BLaER1 treated with 17β-estradiol and CSF1 and Interleukin-3, amounts not matched to agents 10 nM and 100 nM (cell line): ENCODE results near the gene PNMA8C.
"Not testable (repeated sequence)": the region's sequence is repeated elsewhere in the genome, so short reads cannot be mapped to it uniquely, and the experiment has no call there.

Source experiments
- H3K27ac ChIP-seq, 11 experiments: shearing (Covaris generic); formaldehyde crosslinking; 2 replicates each; pipeline ENCODE4 v1.8.1; 2022
- H3K27me3 ChIP-seq, 11 experiments: shearing (Covaris generic); formaldehyde crosslinking; 2 replicates each; pipeline ENCODE4 v1.8.1; 2022
- H3K36me3 ChIP-seq, 11 experiments: shearing (Covaris generic); formaldehyde crosslinking; 2 replicates each; pipeline ENCODE4 v1.8.1; 2022
- H3K4me1 ChIP-seq, 10 experiments: shearing (Covaris generic); formaldehyde crosslinking; 2 replicates each; pipeline ENCODE4 v1.8.1; 2022
- H3K4me2 ChIP-seq, 11 experiments: shearing (Covaris generic); formaldehyde crosslinking; 2 replicates each; pipeline ENCODE4 v1.8.1; 2022
- H3K4me3 ChIP-seq, 10 experiments: shearing (Covaris generic); formaldehyde crosslinking; 2 replicates each; pipeline ENCODE4 v1.8.1; 2022
- H3K9ac ChIP-seq, 11 experiments: shearing (Covaris generic); formaldehyde crosslinking; 2 replicates each; pipeline ENCODE4 v1.8.1; 2022
- H3K9me3 ChIP-seq, 11 experiments: shearing (Covaris generic); formaldehyde crosslinking; replicated peaks in 1 of 11; 2 replicates each; pipeline ENCODE4 v1.8.1; 2022
- H4K20me1 ChIP-seq, 11 experiments: shearing (Covaris generic); formaldehyde crosslinking; 2 replicates each; pipeline ENCODE4 v1.8.1; 2022
- Cebpa-rat ChIP-seq, 11 experiments: shearing (Covaris generic); IDR thresholded peaks; 2 replicates each; pipeline ENCODE4 v1.8.1; 2022

The PNMA8C gene

DNA sequence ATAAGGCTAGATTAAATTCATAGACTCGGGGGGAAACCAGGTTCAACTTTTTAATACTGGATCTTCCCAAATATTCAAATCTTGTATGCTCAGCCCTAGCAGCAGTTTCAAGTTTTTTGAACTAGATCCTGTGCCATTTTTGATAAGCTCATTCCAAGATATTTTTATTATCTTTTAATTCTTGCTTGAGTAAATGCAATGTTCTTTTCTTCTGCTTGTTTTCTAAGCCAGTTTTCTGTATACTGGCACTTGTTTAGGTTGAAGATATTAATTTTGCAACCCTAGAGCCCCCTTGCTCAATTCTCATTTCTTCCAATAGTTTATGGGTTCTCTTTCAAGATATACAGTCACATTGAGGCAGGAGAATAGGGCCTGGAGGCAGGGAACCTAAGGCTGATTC is 13.1 kb upstream of the PNMA8C start:
- no peak for TF ChIP-seq Cebpa-rat (IDR thresholded peaks at IDR 0.05)
- no peak overlapping the region for H3K27ac ChIP-seq
- H3K36me3 ChIP-seq: no peaks in the 10 kb centered on the region
- no peak overlapping the region for H3K4me2 ChIP-seq
- no peaks in the 10 kb centered on the region for H4K20me1 ChIP-seq
- no peak overlapping the region for H3K4me3 ChIP-seq
- H3K9me3 ChIP-seq: no peaks in the 10 kb centered on the region
- no peaks in the 10 kb centered on the region for H3K27me3 ChIP-seq
- peaks cover 0 to 10% (median 4%) of the 10 kb centered on the region in 10 experiments; a peak in 10 of 20 replicates for H3K4me1 ChIP-seq
- H3K9ac ChIP-seq: no peak overlapping the region

GRCh38 chr19:46435689-46436088 is 7.0 kb upstream of the PNMA8C start:
- not testable (repeated sequence) for H3K4me3 ChIP-seq, H3K27ac ChIP-seq, H3K36me3 ChIP-seq, H3K9me3 ChIP-seq, H4K20me1 ChIP-seq, H3K9ac ChIP-seq, H3K4me2 ChIP-seq, H3K27me3 ChIP-seq
- peaks cover 0 to 11% (median under 1%) of the 10 kb centered on the region in 10 experiments; a peak in 9 of 20 replicates for H3K4me1 ChIP-seq

DNA sequence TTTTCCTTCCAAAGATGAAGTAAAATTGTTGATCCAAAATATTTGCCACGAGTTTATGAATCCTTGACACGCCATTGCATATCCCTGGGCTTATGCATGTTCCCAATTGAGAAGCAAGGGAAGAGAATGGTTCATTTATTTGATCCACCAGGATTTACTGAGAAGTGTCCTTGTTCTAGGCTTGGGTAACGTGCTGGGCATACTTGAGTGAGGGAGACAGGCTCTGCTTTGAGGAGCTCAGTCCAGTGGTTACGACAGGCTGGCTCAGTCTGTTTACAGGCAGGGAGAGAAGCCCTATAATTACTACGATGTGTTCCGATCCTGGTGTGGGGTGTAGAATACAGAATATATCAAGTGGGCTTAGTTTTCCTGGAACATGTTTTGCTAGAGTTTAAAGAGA is 6.3 kb upstream of the PNMA8C start:
- Histone ChIP-seq H3K36me3 (no peaks in the 10 kb centered on the region), H3K27ac (no peak overlapping the region), H3K4me2 (no peak overlapping the region), H3K9me3 (no peaks in the 10 kb centered on the region; a peak in 1 of 22 replicates), H4K20me1 (no peaks in the 10 kb centered on the region), H3K27me3 (no peaks in the 10 kb centered on the region), H3K4me3 (no peak overlapping the region), H3K9ac (no peak overlapping the region), H3K4me1 (peaks cover 0 to 18% (median 8%) of the 10 kb centered on the region in 10 experiments; a peak in 13 of 20 replicates)
- TF ChIP-seq Cebpa-rat (IDR thresholded peaks at IDR 0.05): no peak

DNA sequence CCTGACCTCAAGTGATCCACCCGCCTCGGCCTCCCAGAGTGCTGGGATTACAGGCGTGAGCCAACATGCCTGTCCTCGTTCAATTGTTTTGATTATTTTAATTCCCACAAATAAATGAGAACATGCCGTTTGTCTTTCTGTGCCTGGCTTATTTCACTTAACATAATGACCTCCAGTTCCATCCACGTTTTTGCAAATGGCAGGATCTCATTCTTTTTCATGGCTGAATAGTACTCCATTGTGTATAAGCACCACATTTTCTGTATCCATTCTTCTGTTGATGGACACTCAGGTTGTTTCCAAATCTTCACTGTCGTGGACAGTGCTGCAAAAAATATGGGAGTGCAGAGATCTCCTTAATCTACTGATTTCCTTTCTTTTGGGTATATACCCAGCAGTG is 4.7 kb upstream of the PNMA8C start:
- H4K20me1 ChIP-seq, H3K27me3 ChIP-seq, H3K9ac ChIP-seq, H3K4me3 ChIP-seq, H3K27ac ChIP-seq, H3K36me3 ChIP-seq, H3K9me3 ChIP-seq, H3K4me2 ChIP-seq: not testable (repeated sequence)
- H3K4me1 ChIP-seq: peaks cover 3 to 34% (median 20%) of the 10 kb centered on the region in 10 experiments; a peak in 18 of 20 replicates

DNA sequence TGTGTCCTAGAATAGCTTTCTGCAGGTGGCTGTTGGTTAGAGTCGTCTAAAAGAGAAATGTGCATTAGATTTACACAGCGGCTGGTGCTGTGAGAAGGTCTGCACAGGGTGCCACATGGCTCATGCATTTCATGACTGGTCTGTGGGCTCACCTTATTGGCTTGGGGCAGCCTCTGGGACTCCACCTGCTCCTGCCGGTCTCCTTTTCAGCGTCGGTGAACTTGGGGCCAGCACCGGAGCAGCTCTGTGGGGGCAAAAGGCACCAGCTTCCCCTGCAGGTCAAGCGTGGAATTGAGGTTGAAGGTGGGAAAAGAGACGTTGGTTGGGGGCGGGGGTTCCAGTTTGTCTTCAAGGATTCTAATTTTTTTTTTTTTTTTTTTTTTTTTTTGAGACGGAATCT is 3.1 kb upstream of the PNMA8C start:
- no peaks in the 10 kb centered on the region; a peak in 1 of 22 replicates for H3K9me3 ChIP-seq
- H3K36me3 ChIP-seq: no peaks in the 10 kb centered on the region
- no peak overlapping the region for H3K27ac ChIP-seq
- H3K4me2 ChIP-seq: peak overlapping the region in 3 of 11 experiments; percentile 7 to 25 (median 15); a peak in 1 of 22 replicates
- peaks cover 0 to 5% (median 0%) of the 10 kb centered on the region in 11 experiments; a peak in 1 of 22 replicates for H4K20me1 ChIP-seq
- peaks cover 9 to 21% (median 16%) of the 10 kb centered on the region in 11 experiments for H3K27me3 ChIP-seq
- H3K4me3 ChIP-seq: no peak overlapping the region
- no peak overlapping the region for H3K9ac ChIP-seq
- no peak for TF ChIP-seq Cebpa-rat (IDR thresholded peaks at IDR 0.05)
- peaks cover 6 to 46% (median 26%) of the 10 kb centered on the region in 10 experiments; a peak in 18 of 20 replicates for H3K4me1 ChIP-seq

- Histone ChIP-seq H3K27me3 (peaks cover 27 to 39% (median 34%) of the 10 kb centered on the region in 11 experiments), H4K20me1 (peaks cover 0 to 5% (median 0%) of the 10 kb centered on the region in 11 experiments; a peak in 2 of 22 replicates), H3K9ac (no peak overlapping the region), H3K4me2 (peak overlapping the region in 7 of 11 experiments; percentile 3 to 60 (median 34); a peak in 11 of 22 replicates), H3K36me3 (no peaks in the 10 kb centered on the region), H3K4me1 (peaks cover 6 to 49% (median 26%) of the 10 kb centered on the region in 10 experiments; a peak in 18 of 20 replicates), H3K27ac (no peak overlapping the region), H3K4me3 (no peak overlapping the region), H3K9me3 (peaks cover 0 to 6% (median 0%) of the 10 kb centered on the region in 11 experiments; a peak in 2 of 22 replicates)
- TF ChIP-seq Cebpa-rat (IDR thresholded peaks at IDR 0.05): no peak
Measured at GRCh38 chr19:46429999-46430398, 1.3 kb upstream of the PNMA8C start.

DNA sequence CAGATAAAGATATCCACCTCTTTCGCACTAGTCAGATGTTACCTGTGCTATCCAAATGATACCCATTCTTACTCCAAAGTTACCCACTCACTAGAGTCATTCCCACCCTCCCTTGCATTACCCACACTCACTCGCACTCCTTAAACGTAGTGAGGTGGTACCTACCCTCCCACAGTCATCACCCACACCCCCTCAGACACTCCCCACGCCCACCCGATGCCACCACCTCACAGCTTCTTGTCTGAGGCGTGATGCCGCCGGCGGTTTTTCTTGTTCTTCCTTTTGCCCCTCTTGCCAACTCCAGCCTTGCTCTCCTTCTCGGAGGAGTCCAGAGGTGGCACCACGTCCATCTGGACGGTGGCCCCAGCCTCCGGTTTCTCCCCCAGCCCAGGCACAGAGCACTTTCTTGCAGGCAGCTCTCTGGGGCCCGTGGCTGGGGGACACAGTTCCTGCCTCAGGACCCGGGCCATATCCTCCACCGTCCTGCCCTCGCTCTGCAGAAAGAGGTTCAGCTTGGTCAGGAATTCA is 1.2 kb downstream of the PNMA8C start:
- H3K27me3 ChIP-seq: peaks cover 27 to 43% (median 37%) of the 10 kb centered on the region in 11 experiments
- no peaks in the 10 kb centered on the region for H3K36me3 ChIP-seq
- no peak overlapping the region for H3K9ac ChIP-seq
- peaks cover 0 to 5% (median 0%) of the 10 kb centered on the region in 11 experiments; a peak in 2 of 22 replicates for H4K20me1 ChIP-seq
- no peak overlapping the region for H3K4me3 ChIP-seq
- peaks cover 0 to 6% (median 0%) of the 10 kb centered on the region in 11 experiments; a peak in 2 of 22 replicates for H3K9me3 ChIP-seq
- TF ChIP-seq Cebpa-rat (IDR thresholded peaks at IDR 0.05): no peak
- H3K27ac ChIP-seq: no peak overlapping the region
- H3K4me1 ChIP-seq: peaks cover 6 to 54% (median 28%) of the 10 kb centered on the region in 10 experiments; a peak in 18 of 20 replicates
- H3K4me2 ChIP-seq: peak overlapping the region in 6 of 11 experiments; percentile 11 to 75 (median 66); a peak in 6 of 22 replicates

DNA sequence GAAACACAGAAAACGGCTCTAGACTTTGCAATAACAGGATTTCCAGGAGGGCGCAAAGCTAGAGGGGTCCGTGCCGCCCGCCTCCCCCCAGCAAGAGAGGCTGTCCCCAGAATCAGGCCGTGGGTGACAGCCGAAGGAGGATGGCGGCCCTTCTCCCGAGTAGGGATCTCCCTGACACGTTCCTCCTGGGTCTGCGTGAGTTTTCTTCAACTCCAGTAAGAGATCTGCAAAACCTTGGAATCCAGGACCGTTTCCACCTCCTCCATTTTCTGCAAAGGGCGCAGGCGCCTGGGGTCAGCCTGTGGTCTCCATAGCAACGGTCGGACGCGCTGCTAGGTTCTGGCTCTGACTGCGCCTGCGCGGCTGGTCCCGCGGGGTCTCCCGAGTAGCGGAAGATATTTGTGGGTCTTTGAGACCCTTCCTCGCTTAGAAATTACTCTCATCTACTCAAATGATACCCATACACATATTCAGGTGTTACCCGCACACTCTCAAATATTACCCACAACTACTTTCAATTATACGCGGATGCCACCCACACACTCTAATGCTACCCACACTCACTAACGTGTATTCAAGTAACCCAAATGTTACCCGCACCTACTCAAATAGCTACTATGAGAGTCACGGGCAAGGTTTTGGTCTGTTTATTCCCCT is 2.1 kb downstream of the PNMA8C start:
- Histone ChIP-seq H3K27ac (no peak overlapping the region), H3K4me1 (peaks cover 6 to 55% (median 27%) of the 10 kb centered on the region in 10 experiments; a peak in 18 of 20 replicates), H3K27me3 (peaks cover 27 to 43% (median 37%) of the 10 kb centered on the region in 11 experiments), H3K36me3 (no peaks in the 10 kb centered on the region), H3K4me3 (no peak overlapping the region), H3K9ac (no peak overlapping the region), H3K9me3 (peaks cover 0 to 6% (median 0%) of the 10 kb centered on the region in 11 experiments; a peak in 2 of 22 replicates), H4K20me1 (peaks cover 0 to 5% (median 0%) of the 10 kb centered on the region in 11 experiments; a peak in 2 of 22 replicates), H3K4me2 (peak overlapping the region in 2 of 11 experiments; percentile 6 to 7; a peak in 1 of 22 replicates)
- no peak for TF ChIP-seq Cebpa-rat (IDR thresholded peaks at IDR 0.05)

DNA sequence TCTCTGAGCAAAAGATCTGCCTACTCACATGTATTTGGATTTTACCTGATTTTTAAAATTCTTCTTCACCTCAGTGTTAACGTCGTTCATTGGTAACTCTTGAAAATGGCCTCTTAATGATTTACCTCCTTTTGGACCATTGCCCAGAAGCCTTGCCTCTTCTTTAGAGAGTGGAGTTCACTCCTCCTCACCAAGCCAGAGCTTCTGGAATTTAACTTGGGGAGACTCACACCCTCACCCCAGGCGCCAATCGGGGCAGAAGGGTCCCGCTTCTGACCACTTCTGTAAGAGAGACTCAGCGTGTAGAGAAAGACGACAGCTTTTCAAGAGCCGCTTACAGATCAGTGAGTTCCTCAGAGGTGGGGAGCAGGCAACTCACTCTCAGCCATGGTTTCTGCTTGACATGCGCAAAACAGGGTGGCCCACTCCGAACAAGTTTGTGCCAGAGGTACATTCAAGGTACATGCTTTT is 2.7 kb downstream of the PNMA8C start:
- Histone ChIP-seq H3K4me1 (peaks cover 6 to 54% (median 27%) of the 10 kb centered on the region in 10 experiments; a peak in 18 of 20 replicates), H3K27ac (no peak overlapping the region), H4K20me1 (peaks cover 0 to 5% (median 0%) of the 10 kb centered on the region in 11 experiments; a peak in 2 of 22 replicates), H3K4me3 (no peak overlapping the region), H3K4me2 (no peak overlapping the region), H3K36me3 (no peaks in the 10 kb centered on the region), H3K9ac (no peak overlapping the region), H3K27me3 (peaks cover 27 to 43% (median 37%) of the 10 kb centered on the region in 11 experiments), H3K9me3 (peaks cover 0 to 6% (median 0%) of the 10 kb centered on the region in 11 experiments; a peak in 2 of 22 replicates)
- TF ChIP-seq Cebpa-rat (IDR thresholded peaks at IDR 0.05): no peak
